GM21360 (cell line): ENCODE measurements around the gene TSPAN13.
"Not testable (repeated sequence)": the region's sequence is repeated elsewhere in the genome, so short reads cannot be mapped to it uniquely, and the experiment has no call there.

Experiments used
- ATAC-seq: cut with Tn5 transposase; IDR thresholded peaks from one replicate; pipeline ENCODE4 v1.9.1; 2021; ENCODE audit warnings: mild to moderate bottlenecking, moderate library complexity; ENCODE audit not compliant: unreplicated experiment

The TSPAN13 gene

GRCh38 chr7:16740623-16740953, 13.0 kb upstream of the TSPAN13 start:
- ATAC-seq, result no peak

GRCh38 chr7:16740996-16741395, 12.6 kb upstream of the TSPAN13 start:
- no peak for ATAC-seq

DNA sequence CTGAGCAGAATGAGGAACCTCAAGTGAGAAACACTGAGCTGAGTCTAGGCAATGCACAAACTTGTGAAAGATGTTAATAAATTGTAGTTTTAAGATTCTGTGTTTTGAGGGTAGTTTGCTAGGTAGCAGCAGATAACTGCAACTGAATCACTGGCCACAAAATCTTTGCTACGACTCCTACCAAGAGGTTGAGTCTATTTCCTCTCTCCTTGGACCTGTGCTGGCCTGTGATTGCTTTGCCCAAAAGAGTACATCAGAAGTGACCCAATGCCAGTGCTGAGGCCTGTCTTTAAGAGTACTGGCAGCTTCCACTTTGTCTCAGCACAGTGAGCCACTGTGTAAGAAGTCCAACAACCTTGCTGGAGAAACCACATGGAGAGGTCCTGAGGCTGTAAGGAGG, 11.9 kb upstream of the TSPAN13 start:
- no peak for ATAC-seq

DNA sequence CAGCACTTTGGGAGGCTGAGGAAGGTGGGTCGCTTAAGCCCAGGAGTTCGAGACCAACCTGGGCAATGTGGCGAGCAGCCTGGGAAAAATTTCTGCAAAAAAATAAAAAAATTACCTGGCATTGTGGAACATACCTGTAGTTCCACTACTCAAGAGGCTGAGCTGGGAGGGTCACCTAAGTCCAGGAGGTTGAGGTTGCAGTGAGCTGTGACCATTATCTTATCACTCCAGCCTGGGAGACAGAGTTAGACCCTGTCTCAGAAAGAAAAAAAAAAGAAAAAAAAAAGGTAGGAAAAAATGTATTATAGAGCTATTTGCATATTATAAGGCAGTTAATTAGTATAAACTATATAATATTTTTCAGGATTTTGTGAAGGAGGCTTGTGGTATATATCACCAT, 11.0 kb upstream of the TSPAN13 start:
- no peak for ATAC-seq

DNA sequence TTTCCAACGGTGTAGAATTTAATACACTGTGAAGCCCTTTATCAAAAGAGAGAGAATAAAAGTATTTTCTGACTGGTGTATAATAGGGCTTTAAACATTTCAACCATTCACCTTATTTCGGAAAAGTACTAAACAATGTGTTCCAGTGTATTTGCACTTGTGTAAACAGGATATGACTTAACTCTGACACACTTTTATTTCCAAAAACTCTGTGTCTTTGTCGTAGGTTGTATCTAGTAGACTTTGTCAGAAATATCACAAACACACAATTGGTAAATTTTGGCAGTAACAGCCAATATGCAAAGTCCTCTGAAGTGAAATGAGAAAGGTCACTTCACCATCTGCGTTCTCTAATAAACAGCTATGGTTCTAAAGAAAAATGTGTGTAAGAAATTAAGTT, 10.3 kb upstream of the TSPAN13 start:
- ATAC-seq, result no peak

GRCh38 chr7:16744518-16745250, 8.9 kb upstream of the TSPAN13 start:
- no peak for ATAC-seq

DNA sequence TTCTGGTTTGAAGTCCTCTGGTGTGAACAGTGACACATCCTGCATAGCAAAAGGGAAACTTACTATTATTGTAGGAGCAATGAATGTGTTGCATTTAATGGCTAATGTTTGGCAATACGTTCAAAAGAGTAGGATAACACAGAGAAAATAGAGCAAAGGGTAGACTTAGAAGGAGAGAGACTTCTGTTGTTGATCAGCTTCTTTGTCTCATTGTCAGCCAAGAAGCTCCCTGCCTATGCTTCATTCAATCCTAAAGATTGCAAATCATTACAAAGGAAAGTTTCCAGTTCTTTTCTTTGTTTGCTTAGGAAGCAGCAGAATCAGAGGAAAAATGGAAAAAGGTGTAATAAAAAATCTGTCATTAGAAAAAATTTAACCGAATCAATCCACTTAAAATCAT, 7.9 kb upstream of the TSPAN13 start:
- ATAC-seq, result no peak

GRCh38 chr7:16747102-16747501, 6.5 kb upstream of the TSPAN13 start:
- no peak for ATAC-seq

- peak; percentile 17 for ATAC-seq
Observed at GRCh38 chr7:16753932-16754855, 639 bp downstream of the TSPAN13 start.

DNA sequence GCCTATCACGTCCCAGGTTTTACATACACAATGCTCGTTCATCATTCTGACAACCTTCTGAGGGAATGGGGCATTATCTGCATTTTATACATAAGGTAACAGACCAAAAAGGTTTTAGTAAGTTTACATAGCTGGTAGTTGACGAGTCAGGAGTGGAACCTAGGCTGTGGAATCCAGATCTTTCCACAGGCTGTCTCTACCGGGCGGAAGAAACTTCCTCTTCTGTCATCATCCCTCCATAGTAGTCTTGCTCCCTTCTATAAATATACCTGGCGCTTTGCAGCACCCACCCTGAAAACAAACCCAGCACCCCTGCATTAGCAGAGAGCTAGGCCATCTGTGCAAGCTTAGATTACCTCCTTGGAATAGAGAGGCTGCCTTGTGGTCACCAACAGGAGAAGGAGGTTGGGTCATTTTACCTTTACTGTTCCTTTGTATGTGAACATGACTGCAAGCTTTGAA, 1.3 kb downstream of the TSPAN13 start:
- no peak for ATAC-seq

DNA sequence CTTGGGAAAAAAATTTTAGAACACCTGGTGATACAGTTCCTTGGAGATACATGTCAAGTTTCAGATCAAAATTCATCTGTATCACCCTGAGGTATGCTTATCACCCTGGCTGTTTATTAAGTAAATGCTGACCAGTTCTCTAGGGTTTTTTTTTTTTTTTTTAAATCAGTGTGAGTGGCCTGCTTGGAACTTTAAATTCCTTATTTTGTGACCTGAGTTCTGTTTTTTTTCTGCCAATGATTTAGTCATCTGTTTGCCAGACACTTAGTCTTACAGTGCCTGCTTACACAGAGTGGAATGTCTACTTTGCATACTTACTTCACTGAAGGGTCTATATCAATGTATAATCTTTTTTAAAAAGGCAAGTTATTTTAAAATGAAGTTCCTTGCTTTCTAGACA, 1.8 kb downstream of the TSPAN13 start:
- ATAC-seq, result no peak

DNA sequence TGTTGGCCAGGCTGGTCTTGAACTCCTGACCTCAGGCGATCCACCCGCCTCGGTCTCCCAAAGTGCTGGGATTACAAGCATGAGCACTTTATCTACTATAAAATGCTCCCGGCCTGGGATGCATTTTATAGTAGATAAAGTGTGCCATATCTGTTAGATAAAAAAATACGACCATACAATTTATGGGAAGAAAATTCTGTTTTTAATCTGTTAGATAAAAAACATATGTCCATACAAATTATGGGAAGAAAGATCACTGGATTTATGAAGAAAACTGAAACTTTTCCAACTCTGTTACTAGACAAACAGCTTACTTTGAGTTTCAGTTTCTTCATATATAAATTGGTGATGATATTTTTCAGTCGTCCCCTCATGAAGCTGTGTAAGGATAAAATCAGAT, 4.5 kb downstream of the TSPAN13 start:
- no peak for ATAC-seq

GRCh38 chr7:16758631-16759611, 5.4 kb downstream of the TSPAN13 start:
- ATAC-seq, result no peak

- ATAC-seq, result no peak
Observed at GRCh38 chr7:16759840-16760239, 6.3 kb downstream of the TSPAN13 start.

GRCh38 chr7:16762177-16762576, 8.6 kb downstream of the TSPAN13 start:
- no peak for ATAC-seq

- ATAC-seq, result no peak
Observed at GRCh38 chr7:16764942-16765341, 11.4 kb downstream of the TSPAN13 start.

GRCh38 chr7:16765436-16765859, 11.9 kb downstream of the TSPAN13 start:
- no peak for ATAC-seq

GRCh38 chr7:16769994-16770393, 16.4 kb downstream of the TSPAN13 start:
- ATAC-seq, result not testable (repeated sequence)

- ATAC-seq, result no peak
Observed at GRCh38 chr7:16770657-16771329, 17.2 kb downstream of the TSPAN13 start.

DNA sequence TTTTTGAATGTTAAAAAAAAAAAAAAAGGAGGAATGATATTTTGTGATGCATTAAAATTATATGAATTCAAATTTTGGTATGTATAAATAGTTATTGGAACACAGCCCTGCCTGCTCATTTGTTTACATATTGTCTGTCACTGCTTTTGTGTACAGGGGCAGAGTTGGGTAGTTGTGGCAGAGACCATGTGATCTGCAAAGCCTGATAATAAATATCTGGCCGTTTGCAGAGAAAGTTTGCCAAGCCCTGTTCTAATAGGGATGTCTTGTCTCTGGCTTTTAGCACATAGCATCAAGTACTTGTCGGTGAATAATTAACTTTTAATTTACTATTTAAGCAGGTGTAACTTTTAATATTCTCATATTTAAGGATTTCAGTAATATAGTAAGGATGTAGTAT, 19.8 kb downstream of the TSPAN13 start:
- no peak for ATAC-seq
